Measurements from ENCODE around the gene MEA1. TPM values are rescaled to one million over a fixed set of nuclear protein-coding genes. Genes with fewer than 3 reads are reported as not detected.

The MEA1 gene
- total and polyA plus RNA-seq, 10 of the 15 experiments (the other 5 are each of a cell fraction or from before 2014, with no cell fraction given), result 59.1 to 148 (median 96.4) TPM

Other genes with a start within 250 kb of the MEA1 start
Only the 7 nearest of the 17 such genes appear.
- gene PEX6, start 34.8 kb downstream of the MEA1 start, total RNA-seq (2014; rRNA removed), result 19.3 and 19.4 TPM in 2 replicates
- 6.2 and 6.4 TPM in 2 replicates for gene PEX6, start 34.8 kb downstream of the MEA1 start, total RNA-seq (2014; rRNA removed; fragmentation: Illumina TruSeq; extraction: Trizol)
- 20.3 and 21.1 TPM in 2 replicates for gene PEX6, start 34.8 kb downstream of the MEA1 start, total RNA-seq (2021)
- gene PEX6, start 34.8 kb downstream of the MEA1 start, polyA plus RNA-seq (2011; rRNA removed), result 2.0 and 3.1 TPM in 2 replicates
- 3.1 and 6.1 TPM in 2 replicates for gene PEX6, start 34.8 kb downstream of the MEA1 start, polyA plus RNA-seq (2014; fragmentation: Illumina TruSeq; extraction: Trizol)
- 1 to 10 TPM in 1 of 2 experiments, under 1 TPM in 1; 0.39 to 1.2 TPM for gene PEX6, start 34.8 kb downstream of the MEA1 start, polyA plus RNA-seq (2014; fragmentation: Nextera tagmentation; extraction: Ambion mirVana)
- gene PEX6, start 34.8 kb downstream of the MEA1 start, polyA plus RNA-seq (2014; rRNA removed), result 14.6 and 16.3 TPM in 2 replicates
- gene PEX6, start 34.8 kb downstream of the MEA1 start, polyA plus RNA-seq (2016; fragmentation: Nextera tagmentation; extraction: Ambion mirVana), result 1 to 10 TPM; 9.4 to 9.5 TPM
- 34.3 and 36.2 TPM in 2 replicates for gene PPP2R5D, start 29.4 kb downstream of the MEA1 start, total RNA-seq (2014; rRNA removed)
- 23.8 and 24.7 TPM in 2 replicates for gene PPP2R5D, start 29.4 kb downstream of the MEA1 start, total RNA-seq (2014; rRNA removed; fragmentation: Illumina TruSeq; extraction: Trizol)
- gene PPP2R5D, start 29.4 kb downstream of the MEA1 start, total RNA-seq (2021), result 29.5 and 31.0 TPM in 2 replicates
- gene PPP2R5D, start 29.4 kb downstream of the MEA1 start, polyA plus RNA-seq (2011; rRNA removed), result 35.4 and 56.0 TPM in 2 replicates
- 59.0 and 68.0 TPM in 2 replicates for gene PPP2R5D, start 29.4 kb downstream of the MEA1 start, polyA plus RNA-seq (2014; fragmentation: Illumina TruSeq; extraction: Trizol)
- gene PPP2R5D, start 29.4 kb downstream of the MEA1 start, polyA plus RNA-seq (2014; fragmentation: Nextera tagmentation; extraction: Ambion mirVana), result 1 to 10 TPM; 1.5 to 1.6 TPM
- gene PPP2R5D, start 29.4 kb downstream of the MEA1 start, polyA plus RNA-seq (2014; rRNA removed), result 29.4 and 29.7 TPM in 2 replicates
- gene PPP2R5D, start 29.4 kb downstream of the MEA1 start, polyA plus RNA-seq (2016; fragmentation: Nextera tagmentation; extraction: Ambion mirVana), result 10 to 100 TPM; 42.6 to 43.4 TPM
- gene KLHDC3, start 303 bp upstream of the MEA1 start, total RNA-seq (2014; rRNA removed), result 79.1 and 86.1 TPM in 2 replicates
- gene KLHDC3, start 303 bp upstream of the MEA1 start, total RNA-seq (2014; rRNA removed; fragmentation: Illumina TruSeq; extraction: Trizol), result 39.6 and 41.8 TPM in 2 replicates
- gene KLHDC3, start 303 bp upstream of the MEA1 start, total RNA-seq (2021), result 65.7 and 67.2 TPM in 2 replicates
- gene KLHDC3, start 303 bp upstream of the MEA1 start, polyA plus RNA-seq (2011; rRNA removed), result 33.1 and 53.1 TPM in 2 replicates
- gene KLHDC3, start 303 bp upstream of the MEA1 start, polyA plus RNA-seq (2014; fragmentation: Illumina TruSeq; extraction: Trizol), result 49.1 and 56.7 TPM in 2 replicates
- gene KLHDC3, start 303 bp upstream of the MEA1 start, polyA plus RNA-seq (2014; fragmentation: Nextera tagmentation; extraction: Ambion mirVana), result 1 to 10 TPM; 2.4 to 8.9 TPM
- 54.1 and 57.0 TPM in 2 replicates for gene KLHDC3, start 303 bp upstream of the MEA1 start, polyA plus RNA-seq (2014; rRNA removed)
- 100 to 1,000 TPM in 1 of 2 experiments, 10 to 100 TPM in 1; 99.7 to 102 TPM for gene KLHDC3, start 303 bp upstream of the MEA1 start, polyA plus RNA-seq (2016; fragmentation: Nextera tagmentation; extraction: Ambion mirVana)
- 74.6 and 83.6 TPM in 2 replicates for gene RRP36, start 7.7 kb upstream of the MEA1 start, total RNA-seq (2014; rRNA removed)
- 74.0 and 83.2 TPM in 2 replicates for gene RRP36, start 7.7 kb upstream of the MEA1 start, total RNA-seq (2014; rRNA removed; fragmentation: Illumina TruSeq; extraction: Trizol)
- 59.8 and 61.7 TPM in 2 replicates for gene RRP36, start 7.7 kb upstream of the MEA1 start, total RNA-seq (2021)
- gene RRP36, start 7.7 kb upstream of the MEA1 start, polyA plus RNA-seq (2011; rRNA removed), result 43.8 and 44.9 TPM in 2 replicates
- 62.3 and 73.3 TPM in 2 replicates for gene RRP36, start 7.7 kb upstream of the MEA1 start, polyA plus RNA-seq (2014; fragmentation: Illumina TruSeq; extraction: Trizol)
- gene RRP36, start 7.7 kb upstream of the MEA1 start, polyA plus RNA-seq (2014; fragmentation: Nextera tagmentation; extraction: Ambion mirVana), result 10 to 100 TPM; 17.6 to 34.7 TPM
- gene RRP36, start 7.7 kb upstream of the MEA1 start, polyA plus RNA-seq (2014; rRNA removed), result 66.1 and 75.9 TPM in 2 replicates
- 100 to 1,000 TPM; 100 to 101 TPM for gene RRP36, start 7.7 kb upstream of the MEA1 start, polyA plus RNA-seq (2016; fragmentation: Nextera tagmentation; extraction: Ambion mirVana)
- gene CUL7, start 39.9 kb upstream of the MEA1 start, total RNA-seq (2014; rRNA removed), result 10.6 and 10.8 TPM in 2 replicates
- 6.0 TPM in 2 replicates for gene CUL7, start 39.9 kb upstream of the MEA1 start, total RNA-seq (2014; rRNA removed; fragmentation: Illumina TruSeq; extraction: Trizol)
- 15.6 and 15.8 TPM in 2 replicates for gene CUL7, start 39.9 kb upstream of the MEA1 start, total RNA-seq (2021)
- 9.2 and 18.4 TPM in 2 replicates for gene CUL7, start 39.9 kb upstream of the MEA1 start, polyA plus RNA-seq (2011; rRNA removed)
- gene CUL7, start 39.9 kb upstream of the MEA1 start, polyA plus RNA-seq (2014; fragmentation: Illumina TruSeq; extraction: Trizol), result 4.6 and 7.3 TPM in 2 replicates
- 1 to 10 TPM in 1 of 2 experiments, under 1 TPM in 1; 0.66 to 1.1 TPM for gene CUL7, start 39.9 kb upstream of the MEA1 start, polyA plus RNA-seq (2014; fragmentation: Nextera tagmentation; extraction: Ambion mirVana)
- 12.8 and 14.1 TPM in 2 replicates for gene CUL7, start 39.9 kb upstream of the MEA1 start, polyA plus RNA-seq (2014; rRNA removed)
- gene CUL7, start 39.9 kb upstream of the MEA1 start, polyA plus RNA-seq (2016; fragmentation: Nextera tagmentation; extraction: Ambion mirVana), result 10 to 100 TPM; 11.0 to 11.1 TPM
- gene MRPL2, start 45.5 kb upstream of the MEA1 start, total RNA-seq (2014; rRNA removed), result 33.2 and 34.8 TPM in 2 replicates
- 32.7 and 38.6 TPM in 2 replicates for gene MRPL2, start 45.5 kb upstream of the MEA1 start, total RNA-seq (2014; rRNA removed; fragmentation: Illumina TruSeq; extraction: Trizol)
- gene MRPL2, start 45.5 kb upstream of the MEA1 start, total RNA-seq (2021), result 95.0 and 100 TPM in 2 replicates
- gene MRPL2, start 45.5 kb upstream of the MEA1 start, polyA plus RNA-seq (2011; rRNA removed), result 19.7 and 44.5 TPM in 2 replicates
- 43.1 and 59.7 TPM in 2 replicates for gene MRPL2, start 45.5 kb upstream of the MEA1 start, polyA plus RNA-seq (2014; fragmentation: Illumina TruSeq; extraction: Trizol)
- gene MRPL2, start 45.5 kb upstream of the MEA1 start, polyA plus RNA-seq (2014; fragmentation: Nextera tagmentation; extraction: Ambion mirVana), result 10 to 100 TPM; 29.7 to 42.1 TPM
- 56.0 and 56.6 TPM in 2 replicates for gene MRPL2, start 45.5 kb upstream of the MEA1 start, polyA plus RNA-seq (2014; rRNA removed)
- gene MRPL2, start 45.5 kb upstream of the MEA1 start, polyA plus RNA-seq (2016; fragmentation: Nextera tagmentation; extraction: Ambion mirVana), result 100 to 1,000 TPM; 120 to 125 TPM
- gene KLC4, start 45.7 kb upstream of the MEA1 start, total RNA-seq (2014; rRNA removed), result 8.4 TPM in 2 replicates
- 4.2 and 4.8 TPM in 2 replicates for gene KLC4, start 45.7 kb upstream of the MEA1 start, total RNA-seq (2014; rRNA removed; fragmentation: Illumina TruSeq; extraction: Trizol)
- 9.5 and 11.8 TPM in 2 replicates for gene KLC4, start 45.7 kb upstream of the MEA1 start, total RNA-seq (2021)
- 11.0 and 13.4 TPM in 2 replicates for gene KLC4, start 45.7 kb upstream of the MEA1 start, polyA plus RNA-seq (2011; rRNA removed)
- gene KLC4, start 45.7 kb upstream of the MEA1 start, polyA plus RNA-seq (2014; fragmentation: Illumina TruSeq; extraction: Trizol), result 3.5 and 6.2 TPM in 2 replicates
- gene KLC4, start 45.7 kb upstream of the MEA1 start, polyA plus RNA-seq (2014; fragmentation: Nextera tagmentation; extraction: Ambion mirVana), result 1 to 10 TPM in 1 of 2 experiments, under 1 TPM in 1; 0.90 to 2.4 TPM
- gene KLC4, start 45.7 kb upstream of the MEA1 start, polyA plus RNA-seq (2014; rRNA removed), result 7.5 and 10.1 TPM in 2 replicates
- gene KLC4, start 45.7 kb upstream of the MEA1 start, polyA plus RNA-seq (2016; fragmentation: Nextera tagmentation; extraction: Ambion mirVana), result 1 to 10 TPM; 6.3 to 7.9 TPM